Measurements from ENCODE around the gene DMWD.

DMWD gene

DNA sequence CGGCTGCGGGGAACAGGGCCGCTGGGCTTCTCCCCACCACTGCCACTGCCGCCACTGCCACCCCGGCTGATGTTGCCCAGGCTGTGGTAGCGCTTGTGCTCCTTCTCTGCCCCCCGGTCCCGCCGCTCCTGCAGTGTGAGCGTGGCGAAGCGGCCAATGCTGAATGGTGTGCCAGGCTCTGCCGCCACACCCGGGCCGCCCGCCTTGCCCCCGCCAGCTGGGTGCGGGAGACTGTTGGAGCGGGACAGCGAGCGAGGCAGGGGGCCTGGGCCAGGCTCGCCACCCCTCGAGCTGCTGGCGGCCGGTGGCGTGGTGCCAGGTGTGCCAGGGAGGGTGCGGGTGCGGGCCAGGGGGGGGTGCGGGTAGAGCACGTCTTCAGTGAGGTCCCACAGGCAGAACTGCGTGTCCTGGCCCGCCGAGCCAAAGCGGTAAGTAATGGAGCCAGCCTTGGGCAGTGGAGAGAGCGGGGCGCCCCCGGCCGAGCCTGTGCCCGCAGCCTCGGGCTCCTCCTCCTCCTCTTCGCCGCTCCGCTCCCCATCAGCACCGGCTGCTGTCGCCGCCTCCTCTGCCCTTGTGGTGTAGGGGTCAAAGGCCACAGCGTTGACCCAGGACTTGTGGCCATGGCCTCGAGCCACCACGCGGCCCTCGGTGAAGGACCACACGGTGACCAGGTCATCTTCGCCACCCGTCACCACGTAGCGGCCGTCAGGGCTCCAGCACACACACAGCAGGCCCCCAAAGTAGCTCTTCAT lies 6.7 kb downstream of the DMWD start:
- no peak for DNase-seq

DNA sequence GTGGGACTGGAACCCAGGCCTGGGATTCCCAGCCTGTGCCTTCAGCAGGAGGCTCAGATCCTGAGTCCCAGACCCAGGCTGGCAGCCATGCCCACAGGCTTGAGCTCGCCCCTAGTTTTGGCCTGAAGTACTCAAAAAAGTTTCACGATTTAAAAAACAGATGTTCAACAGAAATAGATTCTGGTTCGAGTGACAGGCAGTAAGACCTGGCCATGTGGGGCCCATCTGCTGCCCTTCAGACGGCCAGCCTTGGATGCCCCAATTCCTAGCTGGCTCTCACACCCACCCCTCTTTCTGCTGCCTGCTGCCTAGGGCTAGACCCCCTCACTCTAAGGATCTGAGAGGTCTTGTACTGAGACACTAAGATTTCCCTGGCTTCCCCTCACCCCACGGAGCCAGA lies 7.5 kb downstream of the DMWD start:
- DNase-seq = no peak

DNA sequence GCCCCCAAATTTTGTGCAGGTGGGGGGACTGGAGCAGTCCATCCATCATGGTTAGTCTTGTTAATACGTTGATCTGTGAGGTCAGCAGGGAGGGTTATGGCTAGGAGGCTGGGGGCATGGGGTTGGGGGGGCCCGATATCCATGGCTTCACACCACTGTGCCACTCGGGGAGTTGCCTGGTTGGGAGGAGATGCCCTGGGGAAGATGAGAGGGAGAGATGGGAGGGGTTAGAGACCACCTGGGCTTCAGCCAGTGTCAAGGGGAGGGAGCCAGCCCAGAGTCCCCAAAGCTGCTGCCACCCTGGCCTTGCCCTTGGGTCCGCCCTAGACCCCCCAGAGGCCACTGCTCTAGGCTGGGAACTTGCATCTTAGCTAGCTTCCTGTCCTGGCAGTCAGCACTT lies 8.5 kb downstream of the DMWD start:
- no peak for DNase-seq

DNA sequence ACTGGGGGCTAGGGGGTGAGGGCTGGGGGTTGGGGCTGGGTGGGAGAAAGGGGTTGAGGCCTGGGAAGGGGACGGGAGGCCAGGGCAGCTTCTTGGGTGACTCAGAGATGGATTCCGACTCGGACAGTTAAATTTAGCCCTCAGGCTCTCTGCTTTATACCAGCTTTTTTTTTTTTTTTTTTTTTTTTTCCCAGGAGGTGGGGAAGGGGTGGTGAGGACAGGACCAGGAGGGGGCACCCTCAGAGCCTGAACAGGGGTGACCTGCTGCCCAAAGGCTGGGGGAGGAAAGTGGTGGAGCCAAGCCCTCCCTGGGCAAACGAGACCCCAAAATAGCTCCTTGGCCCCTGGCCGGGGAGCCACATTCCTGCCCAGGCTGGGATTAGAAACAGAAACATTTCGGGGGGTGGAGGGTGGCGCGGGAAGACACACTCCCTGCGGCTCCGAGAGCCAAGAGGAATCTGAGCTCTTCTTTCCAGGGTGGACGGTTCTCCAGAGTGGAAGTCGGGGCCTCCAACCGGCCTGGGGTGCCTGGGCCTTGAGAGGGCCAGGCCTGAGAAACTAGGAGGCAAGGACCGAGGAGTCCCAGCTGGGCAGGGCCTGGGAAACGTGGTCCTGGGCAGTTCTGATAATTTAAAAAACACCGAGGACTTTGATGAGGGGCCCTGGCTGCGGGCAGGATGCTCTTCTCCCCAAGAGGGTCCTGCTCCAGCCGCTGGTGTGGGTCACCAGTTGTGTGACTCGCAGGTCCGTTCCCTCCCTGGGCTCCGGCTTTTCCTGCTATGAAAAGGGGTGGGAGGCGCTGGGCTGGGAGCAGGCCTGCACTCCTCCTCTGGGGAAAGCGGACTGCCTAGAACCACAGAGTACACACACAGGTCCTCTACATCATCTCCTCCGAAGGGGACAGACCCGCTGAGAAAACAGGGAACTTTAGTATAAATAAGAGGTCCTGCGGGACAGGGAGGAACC lies 9.5 kb downstream of the DMWD start:
- no peak for DNase-seq

DNA sequence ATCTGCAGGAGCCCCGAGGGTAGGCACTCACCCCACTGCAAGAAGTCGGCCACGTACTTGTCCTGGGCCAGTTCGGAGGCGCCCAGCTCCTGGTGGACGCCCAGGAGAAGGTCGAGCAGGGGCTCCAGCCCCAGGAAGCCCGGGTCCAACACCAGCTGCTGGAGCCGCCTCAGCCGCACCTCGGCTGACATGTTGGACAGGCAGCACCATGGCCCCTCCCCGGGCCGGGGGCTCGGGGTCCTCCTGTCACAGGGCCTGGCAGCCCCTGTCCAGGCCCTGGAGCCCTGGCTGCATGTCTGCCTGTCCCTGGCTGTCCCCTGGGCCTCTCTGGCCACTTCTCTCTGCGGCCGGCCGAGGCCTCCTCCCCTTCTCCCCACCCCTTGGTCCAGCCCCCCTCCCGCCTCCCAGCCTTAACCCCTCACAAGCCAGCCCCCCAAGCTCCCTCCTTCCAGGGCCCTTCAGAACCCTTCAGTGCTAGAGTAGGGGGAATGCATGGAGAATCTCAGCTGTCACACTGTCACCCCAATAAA lies 10.4 kb downstream of the DMWD start, which contains the start of gene DMPK:
TSS of gene DMPK (minus strand) at position 329 of the 530 bp plus-strand sequence. CDS start at position 191, 138 bp downstream.
- no peak for DNase-seq

DNA sequence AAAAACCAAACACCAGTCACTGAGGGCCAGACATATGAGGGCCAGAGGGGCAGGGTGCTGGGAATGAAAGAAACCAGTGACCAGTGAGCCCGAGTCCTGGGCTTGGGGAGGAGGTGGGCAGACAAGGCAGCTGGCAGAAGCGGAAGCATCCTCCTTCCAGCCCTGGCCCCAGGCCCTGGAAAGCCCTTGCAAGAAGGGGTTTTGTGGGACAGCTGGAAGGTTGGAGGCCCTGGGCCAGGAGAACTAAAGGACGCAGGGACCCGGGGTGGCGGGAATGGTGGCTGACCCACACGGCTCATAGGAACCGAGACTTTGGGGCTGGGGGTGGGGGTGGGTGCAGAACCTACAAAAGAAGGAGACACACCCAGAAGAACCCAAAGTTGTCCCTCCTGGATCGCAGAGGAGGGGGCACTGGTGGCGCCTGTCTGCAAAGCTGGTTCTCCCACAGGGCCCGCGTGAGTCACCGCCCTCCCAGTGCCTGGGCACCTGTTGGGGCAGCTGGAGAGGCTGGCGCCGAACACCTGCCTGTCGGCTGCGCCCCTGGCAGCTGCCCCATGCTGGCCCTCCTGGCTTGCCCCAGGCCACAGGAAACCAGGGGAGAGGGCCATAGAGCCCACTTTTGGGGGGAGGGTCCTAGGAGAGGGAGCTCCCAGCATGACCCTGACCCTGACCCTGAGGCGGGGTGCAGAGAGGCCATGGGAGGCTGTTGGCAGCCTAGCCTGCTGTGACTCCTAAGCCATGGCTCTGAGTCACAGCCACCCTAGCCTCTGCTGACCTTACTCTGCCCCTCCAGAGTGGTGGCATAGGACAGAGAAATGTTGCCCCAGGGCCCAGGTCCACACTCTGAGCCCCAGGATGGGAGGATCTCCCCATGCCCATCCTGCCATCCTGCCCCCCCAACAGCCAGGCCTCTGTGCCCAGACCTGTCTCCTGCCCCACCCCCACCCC lies 11.2 kb downstream of the DMWD start:
- DNase-seq = no peak

DNA sequence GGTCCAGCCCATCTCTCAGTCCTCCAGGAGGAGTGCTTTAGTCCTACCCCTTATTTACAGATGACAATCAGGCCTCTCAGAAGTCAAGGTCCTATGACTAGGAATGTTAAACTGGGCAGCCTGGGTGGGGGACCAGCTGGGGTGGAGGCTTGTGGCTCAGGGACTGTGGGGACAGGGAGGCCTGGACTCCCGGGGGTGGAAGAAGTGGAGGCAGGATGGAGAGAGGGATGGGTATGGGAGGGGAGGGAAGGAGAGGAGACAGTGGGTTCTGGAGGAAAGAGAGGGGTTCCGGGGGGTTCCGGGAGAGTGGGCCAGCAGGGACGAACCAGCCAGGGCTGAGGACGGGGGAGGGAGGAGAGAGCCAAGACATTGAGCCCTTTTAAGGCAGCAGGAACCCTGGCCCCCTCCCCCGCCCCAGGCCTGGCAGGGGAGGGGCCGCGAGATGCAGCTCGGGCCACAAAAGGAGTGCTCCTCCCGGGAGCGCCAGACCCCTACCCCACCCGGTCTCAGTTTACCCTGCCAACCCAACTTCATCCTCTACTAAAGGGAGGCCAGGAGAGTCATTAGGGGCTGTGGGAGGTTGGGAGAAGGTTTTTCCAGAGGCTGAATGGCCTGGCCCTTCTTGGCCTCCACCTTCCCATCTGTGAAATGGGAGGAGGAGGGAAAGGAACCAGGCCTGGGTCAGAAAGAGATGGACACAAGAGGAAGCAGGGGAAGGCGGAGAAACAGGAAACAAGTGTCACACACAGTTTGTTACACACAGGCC lies 12.0 kb downstream of the DMWD start:
- DNase-seq = no peak

DNA sequence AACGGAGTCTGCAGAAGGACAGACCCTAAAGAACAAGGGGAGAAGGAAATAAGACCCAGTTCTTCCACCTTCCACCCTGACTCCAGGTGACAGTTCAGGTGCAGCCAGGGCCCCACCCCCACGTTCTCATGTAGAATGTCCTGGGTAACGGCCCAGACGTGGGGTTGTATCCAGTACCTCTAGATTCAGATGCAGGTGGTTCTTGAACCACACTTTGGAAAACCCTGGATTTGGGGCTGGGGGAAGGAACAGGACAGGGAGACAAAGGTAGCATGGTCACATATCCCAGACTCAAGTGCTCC lies 12.5 kb downstream of the DMWD start:
- DNase-seq = no peak

DNA sequence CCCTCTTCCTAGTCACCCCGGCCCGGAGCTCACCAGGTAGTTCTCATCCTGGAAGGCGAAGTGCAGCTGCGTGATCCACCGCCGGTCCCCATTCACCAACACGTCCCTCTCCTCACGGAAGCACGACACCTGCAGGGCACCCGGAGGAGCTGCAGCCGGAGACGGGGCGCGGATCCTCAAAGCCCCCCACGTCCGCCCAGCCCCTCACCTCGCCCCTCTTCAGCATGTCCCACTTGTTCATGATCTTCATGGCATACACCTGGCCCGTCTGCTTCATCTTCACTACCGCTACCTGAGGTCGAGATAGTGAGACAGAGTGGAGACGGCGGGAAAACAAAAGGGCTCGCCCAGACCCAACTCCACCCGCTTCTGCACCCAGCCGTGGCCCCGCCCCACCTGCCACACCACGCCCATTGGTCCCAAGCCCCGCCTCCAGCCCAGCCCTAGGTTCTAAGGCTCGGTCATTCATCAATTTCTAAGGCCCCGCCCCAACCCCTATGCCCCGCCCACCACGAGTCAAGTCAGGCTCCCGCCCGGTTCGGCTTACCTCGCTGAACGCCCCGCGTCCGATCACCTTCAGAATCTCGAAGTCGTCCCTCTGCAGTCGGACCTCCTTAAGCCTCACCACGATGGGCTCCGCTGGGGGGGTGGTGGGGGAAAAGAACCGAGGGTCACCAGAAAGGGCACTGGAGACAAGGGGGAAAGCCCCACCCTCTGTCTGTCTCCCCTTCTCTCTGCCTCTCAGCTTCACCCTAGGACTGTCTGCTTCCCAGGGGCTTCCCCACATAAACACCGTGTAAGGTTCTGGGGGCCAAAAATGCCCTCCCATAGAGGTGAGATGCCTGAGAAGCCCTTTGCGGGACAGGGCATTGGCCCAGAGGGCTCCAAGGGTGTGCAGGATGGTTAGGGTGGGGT lies 13.2 kb downstream of the DMWD start:
- DNase-seq = peak; percentile 71 to 82

DNA sequence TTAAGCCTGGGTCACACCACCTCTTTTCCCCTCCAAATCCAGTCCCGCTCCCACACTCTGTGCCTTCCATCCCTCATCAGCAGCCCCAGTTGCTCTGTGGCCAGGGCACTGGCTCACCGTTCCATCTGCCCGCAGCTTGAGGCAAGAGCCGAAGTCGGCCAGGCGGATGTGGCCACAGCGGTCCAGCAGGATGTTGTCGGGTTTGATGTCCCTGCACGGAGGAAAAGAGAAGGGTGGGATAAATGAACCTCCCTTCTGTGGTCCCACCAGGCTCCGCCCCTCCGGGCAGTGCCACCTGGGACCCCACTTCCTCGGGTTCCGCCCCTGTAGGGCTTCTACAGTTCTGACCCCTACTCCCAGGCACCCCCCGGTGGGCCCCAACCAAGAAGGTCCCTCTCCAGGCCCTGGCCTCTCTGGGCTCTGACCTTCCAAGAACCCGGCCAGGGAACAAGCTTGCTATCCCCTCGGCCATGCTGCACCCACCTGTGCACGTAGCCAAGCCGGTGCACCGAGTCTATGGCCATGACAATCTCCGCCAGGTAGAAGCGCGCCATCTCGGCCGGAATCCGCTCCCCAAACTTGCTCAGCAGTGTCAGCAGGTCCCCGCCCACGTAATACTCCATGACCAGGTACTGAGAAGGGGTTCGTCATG lies 14.5 kb downstream of the DMWD start:
- DNase-seq = no peak

DNA sequence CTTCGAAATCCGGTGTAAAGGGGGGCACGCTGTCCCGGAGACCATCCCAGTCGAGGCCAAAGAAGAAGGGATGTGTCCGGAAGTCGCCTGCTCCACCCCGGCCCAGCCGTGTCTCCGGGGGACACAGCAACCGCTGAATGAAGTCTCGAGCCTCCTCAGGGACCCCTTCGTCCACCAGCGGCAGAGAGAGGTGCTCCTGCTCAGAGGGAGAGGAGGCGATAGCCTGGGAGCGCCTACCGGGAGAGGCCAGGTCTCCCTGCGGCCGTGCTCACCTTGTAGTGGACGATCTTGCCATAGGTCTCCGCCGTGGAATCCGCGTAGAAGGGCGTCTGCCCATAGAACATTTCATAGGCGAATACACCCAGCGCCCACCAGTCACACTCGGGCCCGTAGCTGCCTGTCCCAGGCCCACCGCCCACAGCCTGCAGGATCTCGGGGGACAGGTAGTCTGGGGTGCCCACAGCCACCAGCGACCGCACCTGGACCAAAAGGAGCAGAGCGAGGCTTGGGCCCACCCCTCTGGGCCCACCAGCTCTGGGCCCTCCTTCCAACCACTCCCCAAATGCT lies 15.2 kb downstream of the DMWD start:
- DNase-seq = no peak

DNA sequence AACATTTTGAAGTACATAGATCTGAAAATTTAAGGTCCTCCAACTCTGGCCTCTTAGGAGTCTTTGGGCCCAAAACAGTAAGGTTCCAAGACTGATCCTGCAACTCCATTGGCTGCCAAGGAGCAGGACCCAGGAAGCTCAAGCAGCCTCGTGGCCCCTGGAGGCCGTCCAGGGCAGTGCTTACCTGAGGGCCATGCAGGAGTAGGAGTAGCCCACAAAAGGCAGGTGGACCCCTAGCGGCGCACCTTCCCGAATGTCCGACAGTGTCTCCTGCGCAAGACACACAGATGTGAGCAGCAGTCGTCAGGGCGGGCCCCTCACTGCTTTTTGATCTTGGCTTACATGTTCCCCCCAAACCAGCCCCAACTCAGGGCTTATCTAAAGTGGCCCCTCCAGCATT lies 17.9 kb downstream of the DMWD start:
- DNase-seq = no peak

DNA sequence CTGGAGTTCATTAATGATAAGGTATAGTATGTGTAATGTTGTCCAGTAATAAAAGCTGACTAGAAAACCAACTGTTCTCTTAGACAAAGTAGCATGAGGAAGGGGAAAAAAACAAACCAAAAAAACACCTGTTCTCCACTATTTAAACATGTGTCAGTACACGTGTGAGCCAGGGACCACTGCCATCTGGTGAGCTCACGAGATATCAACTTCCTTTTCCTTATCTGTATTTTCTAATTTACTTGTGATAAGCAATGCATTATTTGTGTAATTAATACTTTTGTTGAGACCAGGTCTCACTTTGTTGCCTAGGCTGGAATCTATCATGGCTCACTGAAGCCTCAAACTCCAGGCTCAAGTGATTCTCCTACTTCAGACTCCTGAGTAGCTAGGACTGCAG lies 19.3 kb downstream of the DMWD start:
- no peak for DNase-seq

DNA sequence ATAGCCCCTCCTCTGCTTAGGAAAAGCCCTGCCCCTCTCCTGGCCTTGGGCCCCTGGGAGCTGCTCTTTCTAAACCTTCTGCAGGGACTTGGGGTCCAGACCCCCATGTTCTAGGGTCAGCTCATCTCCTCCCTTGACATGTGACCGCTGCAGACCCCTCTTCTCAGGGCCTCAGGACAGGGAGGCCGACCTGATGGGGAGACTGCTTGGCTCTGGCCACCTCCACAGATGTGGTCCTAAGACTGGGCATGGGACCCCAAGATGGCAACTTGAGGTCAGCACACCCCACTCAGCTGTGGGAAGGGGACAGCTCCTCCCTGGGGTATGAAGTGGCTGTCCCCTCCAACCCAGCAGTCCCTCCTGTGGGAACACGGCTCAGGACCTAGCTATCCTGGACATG lies 19.7 kb downstream of the DMWD start:
- no peak for DNase-seq

DNA sequence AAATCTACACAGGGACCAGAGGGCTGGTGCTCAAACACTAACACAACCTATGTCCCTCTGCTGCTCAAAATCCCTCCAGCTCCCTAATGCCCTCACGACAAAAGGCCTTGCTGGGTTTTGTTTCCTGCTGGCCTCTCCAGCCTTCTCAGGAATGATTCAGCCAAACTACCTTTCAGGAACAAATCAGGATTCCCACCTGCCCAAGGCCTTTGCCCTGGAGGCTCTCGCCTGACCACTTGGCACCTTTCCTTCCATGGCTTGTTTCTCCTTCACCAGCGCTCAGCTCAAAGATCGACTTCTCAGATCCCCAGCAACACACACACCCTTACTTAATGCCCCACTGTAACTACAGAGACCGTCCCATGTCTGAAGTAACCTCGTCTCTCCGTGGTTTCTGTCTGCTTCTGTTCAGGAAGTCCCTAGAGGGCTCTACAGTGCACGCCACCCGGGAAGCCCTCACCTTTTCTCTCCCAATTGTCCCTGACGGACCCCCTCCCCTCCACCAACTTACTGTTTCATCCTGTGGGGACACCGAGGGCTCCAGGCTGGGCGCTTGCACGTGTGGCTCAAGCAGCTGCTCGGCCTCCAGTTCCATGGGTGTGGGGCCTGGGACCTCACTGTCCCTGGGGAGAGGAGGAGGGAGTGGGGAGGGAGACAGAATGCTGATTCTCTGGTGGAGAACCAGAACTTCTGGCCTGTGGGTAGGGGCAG lies 20.4 kb downstream of the DMWD start:
- DNase-seq = no peak

DNA sequence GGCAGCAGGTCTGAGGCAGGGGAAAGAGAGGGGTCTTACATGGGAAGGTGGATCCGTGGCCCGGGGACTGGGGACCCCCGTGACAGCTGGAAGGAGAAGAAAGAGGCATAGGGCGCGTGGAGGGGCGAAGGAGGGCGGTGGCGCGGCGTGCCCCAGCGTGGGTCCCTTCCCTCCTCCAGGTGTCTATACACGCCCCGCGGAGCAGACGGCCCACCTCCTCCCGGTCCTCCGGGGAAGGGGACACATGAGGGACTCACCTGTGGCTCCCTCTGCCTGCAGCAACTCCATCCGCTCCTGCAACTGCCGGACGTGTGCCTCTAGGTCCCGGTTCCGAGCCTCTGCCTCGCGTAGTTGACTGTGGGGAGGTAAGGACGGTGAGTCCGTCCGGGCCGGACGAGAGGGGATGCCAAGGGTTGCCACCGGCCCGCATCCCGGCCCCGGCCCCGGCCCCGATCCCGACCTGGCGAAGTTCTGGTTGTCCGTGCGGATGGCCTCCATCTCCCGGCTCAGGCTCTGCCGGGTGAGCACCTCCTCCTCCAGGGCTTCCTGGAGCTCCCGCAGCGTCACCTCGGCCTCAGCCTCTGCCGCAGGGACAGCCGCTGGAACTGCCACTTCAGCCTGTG lies 21.2 kb downstream of the DMWD start:
- DNase-seq = no peak

DNA sequence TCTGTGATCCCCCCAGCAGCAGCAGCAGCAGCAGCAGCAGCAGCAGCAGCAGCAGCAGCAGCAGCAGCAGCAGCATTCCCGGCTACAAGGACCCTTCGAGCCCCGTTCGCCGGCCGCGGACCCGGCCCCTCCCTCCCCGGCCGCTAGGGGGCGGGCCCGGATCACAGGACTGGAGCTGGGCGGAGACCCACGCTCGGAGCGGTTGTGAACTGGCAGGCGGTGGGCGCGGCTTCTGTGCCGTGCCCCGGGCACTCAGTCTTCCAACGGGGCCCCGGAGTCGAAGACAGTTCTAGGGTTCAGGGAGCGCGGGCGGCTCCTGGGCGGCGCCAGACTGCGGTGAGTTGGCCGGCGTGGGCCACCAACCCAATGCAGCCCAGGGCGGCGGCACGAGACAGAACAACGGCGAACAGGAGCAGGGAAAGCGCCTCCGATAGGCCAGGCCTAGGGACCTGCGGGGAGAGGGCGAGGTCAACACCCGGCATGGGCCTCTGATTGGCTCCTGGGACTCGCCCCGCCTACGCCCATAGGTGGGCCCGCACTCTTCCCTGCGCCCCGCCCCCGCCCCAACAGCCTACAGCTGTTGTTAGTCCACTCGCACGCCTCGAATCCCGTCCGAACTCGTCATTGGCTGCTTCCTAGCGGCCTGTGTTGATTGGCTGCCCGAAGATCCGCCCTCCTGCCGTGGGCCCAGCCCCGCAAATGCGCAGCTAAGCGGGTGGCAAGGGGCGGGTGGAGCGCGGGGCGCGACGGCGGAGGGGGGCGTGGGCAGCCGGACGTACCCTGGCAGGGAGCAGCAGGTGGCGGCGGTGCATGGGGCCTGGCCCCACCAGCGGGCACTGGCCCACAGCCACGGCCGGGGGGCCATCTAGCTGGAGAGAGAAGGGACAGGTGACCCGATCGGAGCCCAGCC lies 22.2 kb downstream of the DMWD start:
- DNase-seq = peak; percentile 90 to 91

DNA sequence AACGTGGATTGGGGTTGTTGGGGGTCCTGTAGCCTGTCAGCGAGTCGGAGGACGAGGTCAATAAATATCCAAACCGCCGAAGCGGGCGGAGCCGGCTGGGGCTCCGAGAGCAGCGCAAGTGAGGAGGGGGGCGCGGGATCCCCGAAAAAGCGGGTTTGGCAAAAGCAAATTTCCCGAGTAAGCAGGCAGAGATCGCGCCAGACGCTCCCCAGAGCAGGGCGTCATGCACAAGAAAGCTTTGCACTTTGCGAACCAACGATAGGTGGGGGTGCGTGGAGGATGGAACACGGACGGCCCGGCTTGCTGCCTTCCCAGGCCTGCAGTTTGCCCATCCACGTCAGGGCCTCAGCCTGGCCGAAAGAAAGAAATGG lies 22.8 kb downstream of the DMWD start:
- DNase-seq = peak in 1 of 2 donors; percentile 66

Measured in activated CD4-positive, alpha-beta T cell treated with anti-CD3 and anti-CD28 coated beads for 4 hours (primary cell).